Duodenal mucosa (tissue), 2 donors: ENCODE measurements around the gene MMP14.

Source experiments
- H3K27ac ChIP-seq: one replicate; pipeline ENCODE4 v1.7.0; 2013; ENCODE audit warnings: low read depth, low read length
- H3K27me3 ChIP-seq, 2 donors: one replicate each; pipeline ENCODE4 v1.7.0; 2013; ENCODE audit warnings: low read length in 2 of 2, control low read depth in 1 of 2; ENCODE audit not compliant: insufficient read depth in 2 of 2, control insufficient read depth in 1 of 2
- H3K36me3 ChIP-seq, 2 donors: one replicate each; pipeline ENCODE4 v1.7.0; 2013; ENCODE audit warnings: low read length in 2 of 2, control low read depth in 1 of 2; ENCODE audit not compliant: insufficient read depth in 2 of 2, control insufficient read depth in 1 of 2
- H3K4me1 ChIP-seq, 2 donors: one replicate each; pipeline ENCODE4 v1.7.0; 2013; ENCODE audit warnings: low read length in 2 of 2, control low read depth in 1 of 2; ENCODE audit not compliant: insufficient read depth in 2 of 2, control insufficient read depth in 1 of 2
- H3K4me3 ChIP-seq, 2 donors: one replicate each; pipeline ENCODE4 v1.7.0; 2013; ENCODE audit warnings: low read length in 2 of 2, low read depth in 1 of 2
- H3K9ac ChIP-seq, 2 donors: one replicate each; pipeline ENCODE4 v1.7.0; 2013; ENCODE audit warnings: low read length in 2 of 2, low read depth in 1 of 2
- H3K9me3 ChIP-seq, 2 donors: one replicate each; pipeline ENCODE4 v1.7.0; 2013; ENCODE audit warnings: low read length in 2 of 2, control low read depth in 1 of 2; ENCODE audit not compliant: control insufficient read depth in 1 of 2

The MMP14 gene

DNA sequence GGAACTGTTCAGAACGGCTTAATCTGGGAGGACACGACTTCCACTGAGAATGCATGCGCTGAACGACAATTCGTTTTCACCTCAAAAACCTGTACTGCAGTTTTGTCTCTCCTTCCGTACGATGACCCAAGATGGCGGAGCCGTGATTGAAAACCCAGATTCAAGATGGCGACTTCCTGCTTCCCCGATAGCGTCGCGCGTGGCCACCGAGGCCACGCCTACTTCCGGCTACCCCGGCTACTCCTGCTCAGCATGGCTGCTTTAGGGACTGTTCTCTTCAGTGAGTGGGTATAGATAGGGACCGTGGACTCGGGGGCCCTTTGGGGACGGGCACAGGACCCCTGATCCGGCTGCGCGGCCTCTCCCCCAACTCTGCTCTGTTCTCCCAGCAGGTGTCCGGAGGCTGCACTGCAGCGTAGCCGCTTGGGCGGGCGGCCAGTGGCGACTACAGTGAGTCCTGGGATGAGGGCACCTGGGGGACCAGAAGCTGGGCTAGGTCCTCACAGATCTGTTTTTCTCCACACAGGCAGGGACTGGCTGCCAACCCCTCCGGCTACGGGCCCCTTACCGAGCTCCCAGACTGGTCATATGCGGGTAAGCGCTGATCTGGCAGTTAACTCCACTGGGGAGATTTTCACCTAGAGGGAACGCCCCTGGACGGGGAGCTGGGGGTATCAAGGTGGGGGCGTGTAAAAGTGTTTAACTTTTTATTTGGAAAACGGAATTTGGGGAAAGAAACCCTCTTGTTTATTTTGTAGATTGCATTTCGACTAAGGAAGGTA lies 6.5 kb upstream of the MMP14 start, which contains the start of gene MRPL52:
Gene MRPL52 (plus strand): TSS at position 227 of the 782 bp plus-strand sequence. CDS start 26 bp downstream, at position 253.
- Histone ChIP-seq H3K9ac (peak within 1 kb of the TSS; percentile 89 to 94), H3K4me1 (peaks cover 10 to 13% of the 10 kb centered on the region in 2 donors), H3K9me3 (no peaks in the 10 kb centered on the region), H3K27ac (peak within 1 kb of the TSS; percentile 68), H3K4me3 (peak within 1 kb of the TSS; percentile 89 to 99), H3K36me3 (peaks cover 4 to 13% of the 10 kb centered on the region in 2 donors), H3K27me3 (no peaks in the 10 kb centered on the region)

DNA sequence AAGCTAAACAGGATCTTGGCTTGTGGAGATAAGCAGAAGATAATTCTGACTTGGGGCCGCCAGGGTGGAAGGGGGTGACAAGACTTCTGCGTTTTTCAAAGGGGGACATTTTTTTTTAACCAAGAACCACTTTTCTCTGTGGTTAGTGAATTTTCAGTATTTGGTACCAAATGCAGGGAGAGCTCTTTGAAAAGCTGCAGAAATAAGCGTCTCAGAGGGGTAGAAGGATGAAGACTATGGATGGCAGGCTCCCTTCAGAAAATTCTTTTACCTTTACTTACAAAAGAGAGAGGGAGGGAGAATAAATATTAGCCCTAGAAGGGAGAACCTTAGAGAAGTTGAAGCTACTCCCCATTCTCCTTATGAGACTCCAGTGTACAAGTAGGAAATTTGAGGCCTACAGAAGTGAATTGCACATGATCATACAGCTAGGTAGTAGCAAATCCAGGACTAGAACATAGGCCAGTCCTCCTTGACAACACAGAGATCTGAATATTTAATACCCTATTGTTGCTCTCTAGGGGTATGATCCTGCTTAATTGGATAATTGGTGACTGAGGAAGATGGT lies 5.9 kb upstream of the MMP14 start:
- Histone ChIP-seq H3K9ac (peak overlapping the region; percentile 89 to 94), H3K36me3 (peaks cover 4 to 16% of the 10 kb centered on the region in 2 donors), H3K4me3 (peak overlapping the region; percentile 89 to 99), H3K27ac (no peak overlapping the region), H3K27me3 (no peaks in the 10 kb centered on the region), H3K9me3 (no peaks in the 10 kb centered on the region), H3K4me1 (peaks cover 10% of the 10 kb centered on the region in 2 donors)

- Histone ChIP-seq H3K27me3 (no peaks in the 10 kb centered on the region), H3K27ac (no peak overlapping the region), H3K9ac (no peak overlapping the region), H3K36me3 (peaks cover 4 to 16% of the 10 kb centered on the region in 2 donors), H3K4me3 (no peak overlapping the region), H3K9me3 (no peaks in the 10 kb centered on the region), H3K4me1 (peaks cover 23 to 24% of the 10 kb centered on the region in 2 donors)
These were observed 880 bp upstream of the MMP14 start for GRCh38 chr14:22835505-22835904.

- Histone ChIP-seq H3K36me3 (peaks cover 11 to 32% of the 10 kb centered on the region in 2 donors), H3K4me1 (peaks cover 19 to 20% of the 10 kb centered on the region in 2 donors), H3K9me3 (no peaks in the 10 kb centered on the region), H3K27ac (peak overlapping the region; percentile 91), H3K4me3 (peak overlapping the region; percentile 90 to 93), H3K9ac (peak overlapping the region; percentile 95 to 97), H3K27me3 (no peaks in the 10 kb centered on the region)
These were observed 847 bp downstream of the MMP14 start for GRCh38 chr14:22837114-22837749.

GRCh38 chr14:22837750-22838538 lies 1.6 kb downstream of the MMP14 start:
- Histone ChIP-seq H3K36me3 (peaks cover 16 to 39% of the 10 kb centered on the region in 2 donors), H3K9ac (peak overlapping the region; percentile 95 to 97), H3K4me3 (peak overlapping the region; percentile 90 to 93), H3K9me3 (no peaks in the 10 kb centered on the region), H3K27ac (peak overlapping the region; percentile 91), H3K4me1 (peaks cover 20 to 23% of the 10 kb centered on the region in 2 donors), H3K27me3 (no peaks in the 10 kb centered on the region)

GRCh38 chr14:22838631-22839041 lies 2.3 kb downstream of the MMP14 start:
- peak overlapping the region; percentile 90 to 93 for H3K4me3 ChIP-seq
- H3K36me3 ChIP-seq = peaks cover 18 to 40% of the 10 kb centered on the region in 2 donors
- H3K4me1 ChIP-seq = peaks cover 20 to 23% of the 10 kb centered on the region in 2 donors
- peak overlapping the region; percentile 95 to 97 for H3K9ac ChIP-seq
- no peaks in the 10 kb centered on the region for H3K27me3 ChIP-seq
- H3K27ac ChIP-seq = peak overlapping the region; percentile 59
- no peaks in the 10 kb centered on the region for H3K9me3 ChIP-seq

GRCh38 chr14:22839159-22839779 lies 2.9 kb downstream of the MMP14 start:
- Histone ChIP-seq H3K27ac (no peak overlapping the region), H3K4me1 (peaks cover 20 to 23% of the 10 kb centered on the region in 2 donors), H3K36me3 (peaks cover 17 to 37% of the 10 kb centered on the region in 2 donors)

DNA sequence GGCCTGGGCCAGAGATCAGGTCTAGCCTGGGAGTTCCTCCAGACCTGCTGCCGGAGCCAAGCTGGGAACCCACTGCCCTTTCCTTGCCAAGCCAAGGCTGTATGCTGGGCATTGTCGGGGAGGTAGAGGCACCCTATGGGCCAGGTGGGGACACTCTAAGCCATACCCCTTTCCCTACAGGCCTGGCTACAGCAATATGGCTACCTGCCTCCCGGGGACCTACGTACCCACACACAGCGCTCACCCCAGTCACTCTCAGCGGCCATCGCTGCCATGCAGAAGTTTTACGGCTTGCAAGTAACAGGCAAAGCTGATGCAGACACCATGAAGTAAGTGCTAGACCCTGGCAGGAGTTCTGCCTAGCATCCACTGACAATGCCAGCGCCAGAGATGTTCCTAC lies 4.9 kb downstream of the MMP14 start:
- Histone ChIP-seq H3K27ac (no peak overlapping the region), H3K9ac (no peak overlapping the region), H3K4me1 (peaks cover 16 to 24% of the 10 kb centered on the region in 2 donors), H3K9me3 (no peaks in the 10 kb centered on the region), H3K27me3 (no peaks in the 10 kb centered on the region), H3K36me3 (peaks cover 29 to 53% of the 10 kb centered on the region in 2 donors), H3K4me3 (no peak overlapping the region)

More at GRCh38 chr14:22839159-22839779, 2.9 kb downstream of the MMP14 start:
- Histone ChIP-seq H3K9me3 (no peaks in the 10 kb centered on the region), H3K4me3 (peak overlapping the region; percentile 90 to 93), H3K27me3 (no peaks in the 10 kb centered on the region), H3K9ac (peak overlapping the region in 1 of 2 donors; percentile 97)

DNA sequence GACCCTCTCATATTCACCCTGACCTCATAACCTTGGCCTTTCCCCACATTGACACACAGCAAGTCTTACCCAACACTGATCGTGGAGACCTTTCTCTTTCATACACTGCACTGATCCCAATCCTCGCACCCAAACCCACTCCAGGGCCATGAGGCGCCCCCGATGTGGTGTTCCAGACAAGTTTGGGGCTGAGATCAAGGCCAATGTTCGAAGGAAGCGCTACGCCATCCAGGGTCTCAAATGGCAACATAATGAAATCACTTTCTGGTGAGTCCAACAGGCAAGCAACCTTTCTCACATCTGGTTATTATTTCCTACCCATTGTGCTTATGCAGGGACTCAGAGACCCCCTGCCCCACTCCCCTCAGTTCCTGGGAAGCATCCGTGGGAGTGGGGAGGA lies 5.4 kb downstream of the MMP14 start:
- H3K36me3 ChIP-seq = peaks cover 29 to 57% of the 10 kb centered on the region in 2 donors
- no peak overlapping the region for H3K27ac ChIP-seq
- no peak overlapping the region for H3K4me3 ChIP-seq
- H3K9ac ChIP-seq = no peak overlapping the region
- no peaks in the 10 kb centered on the region for H3K9me3 ChIP-seq
- H3K4me1 ChIP-seq = peaks cover 16 to 28% of the 10 kb centered on the region in 2 donors
- no peaks in the 10 kb centered on the region for H3K27me3 ChIP-seq
